B cell (primary cell): ENCODE measurements around the gene ADAM12. TPM values are rescaled to one million over a fixed set of nuclear protein-coding genes. Genes with fewer than 3 reads are reported as not detected.

Experiments
- ATAC-seq: fragments of 200-7000 bp; cut with Tn5 transposase; one replicate; pipeline ENCODE4 v1.10.0; 2021; ENCODE audit warnings: low read depth, mild to moderate bottlenecking, moderate number of reproducible peaks, moderate library complexity
- CTCF ChIA-PET: fragments of 350-600 bp; sonication (Branson Sonifier 250); formaldehyde crosslinking; loops from one replicate; lab custom pipeline; 2021; ENCODE audit warnings: antibody characterized with exemption, inconsistent platforms; lab: Charles Lee
- POLR2A ChIA-PET: fragments of 350-600 bp; sonication (Branson Sonifier 250); formaldehyde crosslinking; loops from one replicate; lab custom pipeline; 2021; ENCODE audit warnings: antibody characterized with exemption; lab: Charles Lee
- DNase-seq: peaks from one replicate; pipeline ENCODE4 v3.0.0; 2013
- H2AFZ ChIP-seq: 2 replicates; pipeline ENCODE4 v1.6.1; 2012; ENCODE audit warnings: mild to moderate bottlenecking, low read depth, low read length; ENCODE audit not compliant: insufficient read depth, poor library complexity, severe bottlenecking
- H3K27ac ChIP-seq, 2 donors: 1 replicate in 1 of 2; 2 replicates in 1 of 2; pipeline ENCODE4 v1.5.1; 2012 to 2013; ENCODE audit warnings: low read length in 2 of 2, mild to moderate bottlenecking in 2 of 2, moderate library complexity in 1 of 2
- H3K27me3 ChIP-seq, 4 experiments: fragments of 200-600 bp in 1 of 4; sonication (generic) in 1 of 4; replicated peaks in 1 of 4; 1 replicate in 2 of 4; 2 replicates in 2 of 4; pipeline versions ENCODE4 v1.6.1 to v1.7.0; 2013 to 2016; ENCODE audit warnings: low read length in 3 of 4, mild to moderate bottlenecking in 2 of 4, mixed read lengths in 1 of 4, moderate library complexity in 1 of 4; ENCODE audit not compliant: insufficient read depth in 4 of 4, control insufficient read depth in 3 of 4; ENCODE audit errors: control extremely low read depth in 1 of 4
- H3K36me3 ChIP-seq, 2 experiments: replicated peaks in 1 of 2; 1 replicate in 1 of 2; 2 replicates in 1 of 2; pipeline versions ENCODE4 v1.6.1 to v1.7.1; 2013; ENCODE audit warnings: low read length in 1 of 2; ENCODE audit not compliant: insufficient read depth in 2 of 2, control insufficient read depth in 1 of 2; ENCODE audit errors: control extremely low read depth in 1 of 2, extremely low read depth in 1 of 2
- H3K4me1 ChIP-seq, 2 donors: fragments of 200-600 bp in 1 of 2; sonication (generic) in 1 of 2; 1 replicate in 1 of 2; 2 replicates in 1 of 2; pipeline versions ENCODE4 v1.5.1 to v1.6.1; 2013 to 2017; ENCODE audit warnings: low read length in 2 of 2; ENCODE audit not compliant: control insufficient read depth in 2 of 2, insufficient read depth in 2 of 2
- H3K4me2 ChIP-seq: replicated peaks from 2 replicates; pipeline ENCODE3; 2012; ENCODE audit warnings: mild to moderate bottlenecking, low read depth, low read length; ENCODE audit not compliant: poor library complexity, severe bottlenecking
- H3K4me3 ChIP-seq, 5 experiments: fragments of 200-600 bp in 1 of 5; sonication (generic) in 1 of 5; 1 replicate in 3 of 5; 2 replicates in 2 of 5; pipeline versions ENCODE4 v1.5.1 to v1.7.0; 2011 to 2016; ENCODE audit warnings: low read length in 4 of 5, mild to moderate bottlenecking in 4 of 5, low read depth in 2 of 5, control low read depth in 1 of 5, moderate library complexity in 1 of 5; ENCODE audit not compliant: insufficient read depth in 1 of 5; ENCODE audit errors: control extremely low read depth in 1 of 5, extremely low read depth in 1 of 5
- H3K79me2 ChIP-seq: fragments of 200-600 bp; sonication (generic); one replicate; pipeline ENCODE4 v1.6.0; 2016; ENCODE audit warnings: low read length; ENCODE audit not compliant: control insufficient read depth, insufficient read depth
- H3K9ac ChIP-seq: fragments of 200-600 bp; sonication (generic); 2 replicates; pipeline ENCODE4 v1.6.1; 2017; ENCODE audit warnings: mild to moderate bottlenecking, low read length, moderate library complexity
- H3K9me3 ChIP-seq, 3 donors: one replicate each; pipeline versions ENCODE4 v1.6.1 to v1.7.1; 2013; ENCODE audit warnings: low read length in 2 of 3; ENCODE audit not compliant: control insufficient read depth in 2 of 3, insufficient read depth in 1 of 3; ENCODE audit errors: control extremely low read depth in 1 of 3
- H4K20me1 ChIP-seq: 2 replicates; pipeline ENCODE4 v1.6.0; 2012; ENCODE audit warnings: mild to moderate bottlenecking, low read length; ENCODE audit not compliant: insufficient read depth, control insufficient read depth, poor library complexity, severe bottlenecking
- H3K27ac Mint-ChIP-seq: one replicate; pipeline ENCODE4 v1.8.0; 2021; ENCODE audit warnings: mixed read lengths
- H3K27me3 Mint-ChIP-seq: one replicate; pipeline ENCODE4 v1.8.0; 2021; ENCODE audit warnings: mixed read lengths
- H3K4me1 Mint-ChIP-seq: one replicate; pipeline ENCODE4 v1.8.0; 2021; ENCODE audit warnings: mixed read lengths
- H3K4me3 Mint-ChIP-seq: one replicate; pipeline ENCODE4 v1.8.0; 2021; ENCODE audit warnings: mixed read lengths
- H3K9me3 Mint-ChIP-seq: one replicate; pipeline ENCODE4 v1.8.0; 2022; ENCODE audit warnings: mixed read lengths; ENCODE audit not compliant: insufficient read depth
- EZH2 ChIP-seq: IDR thresholded peaks from 2 replicates; pipeline ENCODE4 v1.6.1; 2012; ENCODE audit warnings: borderline replicate concordance, low read depth, mild to moderate bottlenecking, moderate library complexity, low read length; ENCODE audit not compliant: insufficient read depth, poor library complexity, severe bottlenecking
- WGBS: methylation state at CpG from one replicate; pipeline ENCODE4 v1.1.5; 2013; ENCODE audit warnings: missing lambda C conversion rate; ENCODE audit not compliant: insufficient coverage; 5-methylcytosine and 5-hydroxymethylcytosine counted together
- intact Hi-C: fragments of 100-400 bp; cut with micrococcal nuclease; formaldehyde crosslinking; loops from one replicate; pipeline ENCODE4 v1.10.0; 2022
- polyA plus RNA-seq: library from polyadenylated mRNA; depleted of rRNA; stranded (reverse); fragments of >200 nt; gene quantifications from 2 replicates; pipeline ENCODE4 v1.2.3, GENCODE V29; 2012
- total RNA-seq, 2 donors: library from RNA; stranded (reverse); fragments of 120-200 nt in 1 of 2; gene quantifications; 1 replicate in 1 of 2; 2 replicates in 1 of 2; pipeline versions ENCODE4 v1.2.3 to v1.2.4, GENCODE V29; 2013 to 2022
- TF ChIP-seq, protein P1 (sequence below): fragments of 200-600 bp; IDR thresholded peaks from one replicate; pipeline ENCODE4 v1.8.0; 2022; ENCODE audit warnings: antibody characterized with exemption, mild to moderate bottlenecking

The ADAM12 gene
- total and polyA plus RNA-seq, 2 donors (not counting 1 experiment from before 2014, with no cell fraction given) = 0.01 to 0.22 TPM

DNA sequence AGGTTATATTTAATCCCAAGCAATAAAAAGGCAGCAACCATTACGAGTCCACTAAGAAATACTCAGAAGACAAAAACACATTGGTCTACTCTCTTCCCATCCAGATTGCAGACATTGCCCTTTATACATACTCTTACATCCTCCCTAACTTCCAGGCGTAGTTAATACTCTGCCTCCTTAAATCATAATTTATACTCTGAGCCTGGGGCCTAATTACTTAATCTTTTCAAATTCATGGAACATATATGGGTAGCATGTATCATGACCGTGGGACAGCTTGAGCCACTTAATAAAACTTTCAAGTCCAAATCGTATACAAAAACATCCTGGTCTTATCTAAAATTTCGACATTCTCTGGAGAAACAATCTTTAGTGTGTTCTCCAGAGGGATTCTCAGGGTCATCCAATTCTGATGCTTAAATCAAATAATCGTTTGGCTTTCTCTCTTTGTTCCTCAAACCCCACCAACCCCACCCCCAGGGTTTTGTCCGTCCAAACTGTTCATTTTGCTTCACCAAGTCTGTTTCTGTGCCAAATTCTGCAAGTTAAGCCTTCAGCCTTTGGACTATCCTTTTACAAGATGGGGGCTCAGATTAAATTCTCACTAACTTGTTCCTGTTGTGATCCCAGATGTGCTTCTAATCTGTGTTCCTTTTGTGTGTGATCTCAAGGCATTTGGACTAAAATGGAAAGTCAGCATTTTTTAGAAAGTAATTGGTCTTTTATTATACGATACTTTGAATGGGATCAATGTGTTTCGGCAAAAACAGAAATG is 86.4 kb downstream of the ADAM12 start:
- Histone ChIP-seq H3K9me3 (peaks cover 0 to 1% (median 0%) of the 10 kb centered on the region in 3 donors), H3K4me2 (no peak overlapping the region), H3K4me3 (no peak overlapping the region), H3K27ac (no peak overlapping the region), H3K9ac (no peak overlapping the region), H4K20me1 (no peaks in the 10 kb centered on the region), H3K36me3 (no peaks in the 10 kb centered on the region), H3K79me2 (no peaks in the 10 kb centered on the region), H3K4me1 (no peaks in the 10 kb centered on the region), H3K27me3 (no peaks in the 10 kb centered on the region), H2AFZ (no peak overlapping the region)
- Mint-ChIP-seq H3K27me3 (no peaks in the 10 kb centered on the region), H3K4me3 (no peak overlapping the region), H3K27ac (no peak overlapping the region), H3K9me3 (no peaks in the 10 kb centered on the region), H3K4me1 (no peaks in the 10 kb centered on the region)
- ATAC-seq (no peak), DNase-seq (no peak)
- CTCF ChIA-PET = no interaction called here
- POLR2A ChIA-PET = no interaction called here
- intact Hi-C loops = no loop called here
- TF ChIP-seq EZH2 = no peak
- TF ChIP-seq, protein P1, sequence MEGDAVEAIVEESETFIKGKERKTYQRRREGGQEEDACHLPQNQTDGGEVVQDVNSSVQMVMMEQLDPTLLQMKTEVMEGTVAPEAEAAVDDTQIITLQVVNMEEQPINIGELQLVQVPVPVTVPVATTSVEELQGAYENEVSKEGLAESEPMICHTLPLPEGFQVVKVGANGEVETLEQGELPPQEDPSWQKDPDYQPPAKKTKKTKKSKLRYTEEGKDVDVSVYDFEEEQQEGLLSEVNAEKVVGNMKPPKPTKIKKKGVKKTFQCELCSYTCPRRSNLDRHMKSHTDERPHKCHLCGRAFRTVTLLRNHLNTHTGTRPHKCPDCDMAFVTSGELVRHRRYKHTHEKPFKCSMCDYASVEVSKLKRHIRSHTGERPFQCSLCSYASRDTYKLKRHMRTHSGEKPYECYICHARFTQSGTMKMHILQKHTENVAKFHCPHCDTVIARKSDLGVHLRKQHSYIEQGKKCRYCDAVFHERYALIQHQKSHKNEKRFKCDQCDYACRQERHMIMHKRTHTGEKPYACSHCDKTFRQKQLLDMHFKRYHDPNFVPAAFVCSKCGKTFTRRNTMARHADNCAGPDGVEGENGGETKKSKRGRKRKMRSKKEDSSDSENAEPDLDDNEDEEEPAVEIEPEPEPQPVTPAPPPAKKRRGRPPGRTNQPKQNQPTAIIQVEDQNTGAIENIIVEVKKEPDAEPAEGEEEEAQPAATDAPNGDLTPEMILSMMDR = no peak
- 95% methylated on average over 8 of the region's 9 CpGs for WGBS

DNA sequence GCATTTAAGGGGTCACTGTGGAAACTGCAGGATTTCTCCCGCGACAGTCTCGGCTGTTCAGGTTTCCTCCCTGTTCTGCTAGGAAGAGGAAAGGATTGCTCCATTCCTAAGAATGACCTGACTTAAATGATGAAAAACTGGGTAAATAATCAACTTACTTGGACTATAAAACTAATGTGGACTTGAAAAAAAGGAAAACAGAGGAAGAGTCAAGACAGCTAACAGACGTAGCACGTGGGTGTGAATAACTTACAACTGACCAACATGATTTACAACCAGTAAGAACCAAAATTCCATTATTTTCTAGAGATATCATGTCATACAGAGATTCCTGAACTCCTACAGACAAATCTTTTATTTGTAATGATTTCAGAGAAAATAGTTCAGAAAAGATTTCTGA is 93.8 kb downstream of the ADAM12 start:
- Histone ChIP-seq H3K9ac (no peak overlapping the region), H3K27ac (no peak overlapping the region), H3K4me3 (no peak overlapping the region), H3K27me3 (no peaks in the 10 kb centered on the region), H3K79me2 (no peaks in the 10 kb centered on the region), H3K36me3 (no peaks in the 10 kb centered on the region), H3K9me3 (no peaks in the 10 kb centered on the region), H2AFZ (no peak overlapping the region), H3K4me1 (no peaks in the 10 kb centered on the region), H3K4me2 (no peak overlapping the region), H4K20me1 (no peaks in the 10 kb centered on the region)
- TF ChIP-seq, protein P1 = no peak
- TF ChIP-seq EZH2 = no peak
- Mint-ChIP-seq H3K4me1 (no peaks in the 10 kb centered on the region), H3K4me3 (no peak overlapping the region), H3K27me3 (peaks cover 6% of the 10 kb centered on the region), H3K9me3 (no peaks in the 10 kb centered on the region), H3K27ac (no peak overlapping the region)
- ChIA-PET POLR2A (no interaction called here), CTCF (no interaction called here)
- no peak for ATAC-seq
- no peak for DNase-seq
- intact Hi-C loops = no loop called here
- no CpG with 5 or more reads among the region's 5 CpGs for WGBS
